ENCODE measurements around the gene TNNT2. TPM values are rescaled to one million over a fixed set of nuclear protein-coding genes. Genes with fewer than 3 reads are reported as not detected.

The TNNT2 gene
- total and polyA plus RNA-seq, 2 of the 13 experiments (the other 11 are each of a cell fraction or from before 2014, with no cell fraction given), result 0.20 to 0.63 TPM

DNA sequence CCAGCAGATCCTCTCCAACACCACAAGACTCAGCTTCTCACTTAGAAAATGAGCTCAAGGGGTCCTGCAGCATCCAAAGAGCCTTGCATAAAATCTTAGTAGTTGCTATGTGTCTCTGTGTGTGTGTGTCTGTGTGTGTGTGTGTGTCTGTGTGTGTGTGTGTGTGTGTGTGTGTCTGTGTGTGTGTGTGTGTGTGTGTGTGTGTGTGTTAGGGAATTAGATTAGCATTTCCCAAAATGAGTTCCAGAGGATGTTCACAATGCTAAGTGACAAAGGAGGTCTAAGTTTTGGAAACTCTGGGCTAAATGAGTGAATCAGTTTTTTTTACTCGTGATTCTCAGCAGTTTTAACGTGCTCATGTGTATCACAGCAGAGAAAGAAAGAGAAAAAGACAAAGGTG lies 30.5 kb downstream of the TNNT2 start (continued):
- TF ChIP-seq, protein P1, sequence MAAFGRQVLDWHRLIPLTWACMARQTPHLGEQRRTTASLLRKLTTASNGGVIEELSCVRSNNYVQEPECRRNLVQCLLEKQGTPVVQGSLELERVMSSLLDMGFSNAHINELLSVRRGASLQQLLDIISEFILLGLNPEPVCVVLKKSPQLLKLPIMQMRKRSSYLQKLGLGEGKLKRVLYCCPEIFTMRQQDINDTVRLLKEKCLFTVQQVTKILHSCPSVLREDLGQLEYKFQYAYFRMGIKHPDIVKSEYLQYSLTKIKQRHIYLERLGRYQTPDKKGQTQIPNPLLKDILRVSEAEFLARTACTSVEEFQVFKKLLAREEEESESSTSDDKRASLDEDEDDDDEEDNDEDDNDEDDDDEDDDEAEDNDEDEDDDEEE (CRISPR knock-in tag; IDR thresholded peaks at IDR 0.05), result no peak
- TF ChIP-seq ZNF350 (CRISPR knock-in tag; IDR thresholded peaks at IDR 0.05; ENCODE audit: borderline replicate concordance, low read depth), result no peak
- no peak for TF ChIP-seq ZFP1 (CRISPR knock-in tag; IDR thresholded peaks at IDR 0.05)
- no peak for TF ChIP-seq ZNF264 (CRISPR knock-in tag; IDR thresholded peaks at IDR 0.05)

DNA sequence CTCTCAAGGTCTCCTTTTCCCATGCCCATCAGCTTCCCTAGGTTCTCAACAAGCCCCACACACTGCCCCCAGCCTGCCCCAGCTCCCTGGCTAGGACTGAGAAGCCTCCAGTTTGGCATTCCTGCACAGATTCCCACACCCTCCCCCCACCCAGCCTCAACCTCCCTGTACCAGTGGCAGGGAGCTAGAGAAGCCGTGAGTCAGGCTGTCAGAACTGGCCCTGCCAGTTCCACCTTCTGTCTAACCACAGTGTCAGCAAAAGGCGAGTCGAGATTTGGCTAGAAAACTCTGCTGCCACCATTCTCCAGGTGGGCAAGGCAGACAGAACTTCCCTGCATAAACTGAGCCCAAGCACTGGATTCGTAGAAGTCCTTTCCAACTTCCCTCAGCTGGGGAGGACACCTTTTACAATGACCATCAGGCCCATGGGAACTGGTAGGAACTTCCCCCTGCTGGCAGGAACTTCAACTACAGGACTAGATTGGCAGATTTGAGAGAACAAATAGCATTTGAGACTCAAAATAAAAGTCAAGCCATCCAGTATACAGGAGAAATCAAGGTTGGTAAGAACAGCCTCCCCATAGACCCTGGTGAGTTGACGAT lies 31.0 kb downstream of the TNNT2 start:
- TF ChIP-seq ZNF451 (CRISPR knock-in tag; IDR thresholded peaks at IDR 0.05) (no peak), SMC3 (IDR thresholded peaks at IDR 0.05; ENCODE audit: low read length) (peak; percentile 20; the same call in 1 of the 2 replicates), ZFX (CRISPR knock-in tag; IDR thresholded peaks at IDR 0.05; ENCODE audit: low read depth) (no peak), TEAD3 (CRISPR knock-in tag; optimal IDR thresholded peaks at IDR 0.05; ENCODE audit: borderline replicate concordance) (peak; percentile 86), STAG1 (CRISPR knock-in tag; IDR thresholded peaks at IDR 0.05) (0 out of 2 replicates have a peak, but pooled peaks have one; percentile 9), XRCC5 (optimal IDR thresholded peaks at IDR 0.05; ENCODE audit: low read length) (peak; percentile 46)
- TF ChIP-seq, protein P2, sequence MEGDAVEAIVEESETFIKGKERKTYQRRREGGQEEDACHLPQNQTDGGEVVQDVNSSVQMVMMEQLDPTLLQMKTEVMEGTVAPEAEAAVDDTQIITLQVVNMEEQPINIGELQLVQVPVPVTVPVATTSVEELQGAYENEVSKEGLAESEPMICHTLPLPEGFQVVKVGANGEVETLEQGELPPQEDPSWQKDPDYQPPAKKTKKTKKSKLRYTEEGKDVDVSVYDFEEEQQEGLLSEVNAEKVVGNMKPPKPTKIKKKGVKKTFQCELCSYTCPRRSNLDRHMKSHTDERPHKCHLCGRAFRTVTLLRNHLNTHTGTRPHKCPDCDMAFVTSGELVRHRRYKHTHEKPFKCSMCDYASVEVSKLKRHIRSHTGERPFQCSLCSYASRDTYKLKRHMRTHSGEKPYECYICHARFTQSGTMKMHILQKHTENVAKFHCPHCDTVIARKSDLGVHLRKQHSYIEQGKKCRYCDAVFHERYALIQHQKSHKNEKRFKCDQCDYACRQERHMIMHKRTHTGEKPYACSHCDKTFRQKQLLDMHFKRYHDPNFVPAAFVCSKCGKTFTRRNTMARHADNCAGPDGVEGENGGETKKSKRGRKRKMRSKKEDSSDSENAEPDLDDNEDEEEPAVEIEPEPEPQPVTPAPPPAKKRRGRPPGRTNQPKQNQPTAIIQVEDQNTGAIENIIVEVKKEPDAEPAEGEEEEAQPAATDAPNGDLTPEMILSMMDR (CRISPR knock-in tag; IDR thresholded peaks at IDR 0.05), result peak; percentile 63
- Histone ChIP-seq H3K27ac (ENCODE audit: extremely low read length, insufficient read depth, low read length) (no peak overlapping the region), H3K27me3 (ENCODE audit: control insufficient read depth in 1 of 2, insufficient read depth in 2 of 2, low read length in 2 of 2) (peaks cover 0 to 8% of the 10 kb centered on the region in 2 experiments; a peak in 3 of 5 replicates), H3K9ac (ENCODE audit: insufficient read depth, low read depth, low read length) (no peak overlapping the region), H3K4me1 (ENCODE audit: insufficient read depth, low read length) (no peaks in the 10 kb centered on the region), H3K4me3 (replicated peaks in 1 of 3; ENCODE audit: insufficient read depth in 1 of 3, low read depth in 2 of 3, low read length in 3 of 3) (no peak overlapping the region), H3K79me2 (ENCODE audit: insufficient read depth, low read length) (no peaks in the 10 kb centered on the region), H3K4me2 (ENCODE audit: low read depth, low read length) (no peak overlapping the region), H3K36me3 (replicated peaks in 1 of 2; ENCODE audit: control insufficient read depth in 1 of 2, insufficient read depth in 2 of 2, low read length in 2 of 2) (no peaks in the 10 kb centered on the region), H4K20me1 (ENCODE audit: insufficient read depth, low read length) (no peaks in the 10 kb centered on the region), H3K9me3 (ENCODE audit: low read length) (peaks cover 9% of the 10 kb centered on the region), H2AFZ (ENCODE audit: low read length) (no peak overlapping the region)
- FAIRE-seq, result peak; percentile 71
- peak; percentile 23 for DNase-seq (ENCODE audit: low spot score)
- 24% methylated on average over 3 of the region's 5 CpGs for WGBS (ENCODE audit: low lambda C conversion rate)
- POLR2A ChIA-PET, result no interaction called here
- peak; percentile 72 for ATAC-seq
- in situ Hi-C loops (cut with HindIII; ENCODE audit: extremely low pct_ligation_motif_present, low pct_unique_long_range_greater_than_20kb), result no loop called here
- no TSS peak for BruUV-seq (replicated peaks)
- CTCF ChIA-PET (ENCODE audit: low intra/inter-chr PET ratio, low total read pairs), result interaction anchor here (0.7 to 1.2 kb wide), 3 partner anchors 15 to 92 kb away, joined by 3 to 4 read pairs (median 3); no protein-coding TSS in a partner anchor
- intact Hi-C loops (cut with micrococcal nuclease; ENCODE audit: unreplicated experiment), result loop anchor here (2.0 kb wide), 1 partner anchor 92 kb away; no protein-coding TSS in a partner anchor
